ENCODE results near the gene AFAP1. TPM values are rescaled to one million over a fixed set of nuclear protein-coding genes. Genes with fewer than 3 reads are reported as not detected.

AFAP1 gene
- polyA plus RNA-seq, 4 donors: 20.0 to 45.8 (median 26.3) TPM

- DNase-seq (ENCODE audit: low read depth in 4 of 4, low spot score in 3 of 4): no peak
Measured at GRCh38 chr4:7852568-7853185, 87.0 kb downstream of the AFAP1 start.

- no peak for DNase-seq (ENCODE audit: low read depth in 4 of 4, low spot score in 3 of 4)
Measured at GRCh38 chr4:7850489-7850888, 89.2 kb downstream of the AFAP1 start.

GRCh38 chr4:7847206-7847605, 92.5 kb downstream of the AFAP1 start:
- DNase-seq (ENCODE audit: low read depth in 4 of 4, low spot score in 3 of 4): no peak

DNA sequence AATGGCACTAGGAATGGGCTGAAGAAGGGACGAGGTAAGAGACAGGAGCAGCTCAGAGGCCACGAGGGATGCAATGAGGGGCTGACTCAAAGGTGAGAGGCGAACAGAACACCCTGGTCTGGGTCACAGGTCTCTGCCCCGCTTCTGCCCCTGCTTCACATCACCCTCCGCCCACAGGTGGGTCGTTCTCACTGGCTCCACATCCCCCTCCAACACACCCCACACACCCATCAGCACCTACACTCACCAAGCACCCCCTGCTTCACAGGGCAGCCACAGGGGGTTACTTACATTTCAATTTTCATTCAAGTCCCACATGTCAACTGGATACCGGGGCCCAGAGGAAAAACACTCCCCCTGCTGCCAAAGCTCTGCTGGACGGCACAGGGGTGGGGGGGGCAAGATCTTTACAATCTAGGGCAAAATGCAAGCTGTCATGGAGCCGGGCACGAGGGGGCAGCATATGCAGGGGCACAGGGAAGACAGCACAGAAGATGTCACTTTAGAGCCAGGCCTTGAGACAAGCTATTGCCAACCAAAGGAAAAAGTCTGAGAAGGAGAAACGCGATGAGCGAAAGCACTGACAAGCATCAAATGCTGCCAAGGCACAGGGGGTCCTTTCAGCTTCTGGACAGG, 94.0 kb downstream of the AFAP1 start:
- DNase-seq (ENCODE audit: low read depth in 4 of 4, low spot score in 3 of 4): no peak

GRCh38 chr4:7844594-7844991, 95.1 kb downstream of the AFAP1 start:
- no peak for DNase-seq (ENCODE audit: low read depth in 4 of 4, low spot score in 3 of 4)

DNA sequence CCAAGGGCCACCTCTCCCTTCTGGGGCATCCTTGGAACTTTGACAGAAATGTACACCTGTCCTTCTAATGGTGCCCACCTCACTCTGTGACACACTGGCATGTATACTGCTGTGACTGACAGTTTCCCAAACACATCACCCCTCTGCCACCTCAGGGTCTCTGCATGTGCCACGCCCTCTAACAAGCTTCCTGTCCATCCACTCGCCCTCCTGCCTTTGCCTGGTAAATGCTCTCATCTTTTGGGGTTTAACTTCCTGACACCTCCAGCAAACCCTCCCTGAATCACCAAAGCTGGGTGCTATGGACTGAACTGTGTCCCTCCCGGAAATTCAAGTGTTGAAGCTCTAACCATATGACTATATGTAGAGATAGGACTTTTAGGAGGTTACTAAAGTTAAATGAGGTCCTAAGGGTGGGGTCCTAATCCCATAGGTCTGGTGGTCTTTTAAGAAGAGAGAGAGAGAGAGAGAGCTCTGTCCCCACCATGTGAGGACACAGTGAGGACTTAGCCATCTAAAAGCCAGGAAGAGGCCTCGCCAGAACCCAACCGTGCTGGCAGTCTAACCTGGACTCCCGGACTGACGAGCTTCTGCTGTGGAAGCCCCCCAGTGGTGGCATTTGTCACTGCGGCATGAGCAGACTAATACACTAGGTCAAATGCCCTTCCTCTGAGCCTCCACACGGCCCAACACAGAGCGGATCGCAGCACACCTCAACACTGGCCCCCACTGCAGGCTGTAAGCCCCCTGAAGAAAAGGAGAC, 95.6 kb downstream of the AFAP1 start:
- DNase-seq (ENCODE audit: low read depth in 4 of 4, low spot score in 3 of 4): no peak

DNA sequence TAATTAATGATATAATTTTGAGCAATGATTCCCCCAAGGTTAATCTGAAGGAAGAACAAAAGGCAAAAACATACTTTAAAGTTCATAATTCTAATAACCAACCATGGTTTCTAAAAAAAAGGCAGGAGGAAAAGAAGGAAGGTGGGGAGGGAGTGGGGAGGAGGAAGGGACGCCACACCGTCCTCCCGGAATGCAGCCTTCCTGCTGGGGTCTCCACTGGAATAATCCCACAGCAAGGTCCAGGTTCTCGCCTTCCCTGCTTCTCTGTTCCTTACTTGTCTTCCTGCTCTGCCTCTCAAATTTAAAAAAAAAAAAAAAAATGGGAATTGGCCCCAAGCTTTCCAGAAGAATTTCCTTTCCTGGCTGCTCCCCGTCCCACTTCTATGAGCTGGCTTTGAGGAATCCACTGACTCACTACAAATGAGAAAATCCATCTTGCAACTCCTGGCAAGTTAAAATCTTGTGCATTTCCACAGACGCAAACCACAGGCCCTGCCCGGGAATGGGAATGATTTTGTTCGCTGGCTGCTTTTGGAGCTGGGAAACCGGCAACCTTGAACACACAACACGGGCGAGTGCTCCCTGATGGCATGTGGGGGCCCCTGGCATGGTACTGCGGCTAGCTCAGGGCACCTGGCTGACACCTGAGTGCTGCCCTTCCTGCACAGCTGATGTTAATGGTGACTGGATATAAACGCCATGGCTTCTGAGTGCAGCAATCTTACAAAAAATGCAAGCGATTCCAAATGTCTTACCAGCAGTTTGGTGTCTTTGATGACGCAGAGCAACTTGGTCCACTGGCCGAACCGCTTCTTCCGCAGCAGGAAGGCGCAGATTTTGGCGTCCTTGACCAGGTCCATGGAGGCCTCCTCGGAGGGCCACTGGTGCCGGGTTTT, 97.0 kb downstream of the AFAP1 start:
- DNase-seq (ENCODE audit: low read depth in 4 of 4, low spot score in 3 of 4): no peak

DNA sequence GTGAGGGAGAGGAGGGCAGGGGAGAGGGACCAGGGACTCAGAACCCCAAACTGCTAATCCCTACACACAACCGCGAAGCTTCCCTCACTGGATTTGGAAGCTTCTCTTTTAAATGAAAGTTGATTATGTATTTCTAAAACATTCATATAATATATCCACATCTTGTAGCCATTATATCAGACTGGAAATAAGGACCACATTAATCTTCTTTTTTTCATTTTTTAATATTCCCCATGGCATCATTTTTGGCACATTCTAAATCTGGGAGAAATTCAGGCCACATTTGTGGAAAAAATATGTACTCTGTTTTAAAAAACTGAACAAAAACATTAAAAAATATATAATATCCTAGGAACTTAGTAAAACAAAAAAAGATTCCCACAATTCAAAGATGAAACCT, 97.8 kb downstream of the AFAP1 start:
- DNase-seq (ENCODE audit: low read depth in 4 of 4, low spot score in 3 of 4): no peak

GRCh38 chr4:7841071-7841470, 98.6 kb downstream of the AFAP1 start:
- DNase-seq (ENCODE audit: low read depth in 4 of 4, low spot score in 3 of 4): no peak

- no peak for DNase-seq (ENCODE audit: low read depth in 4 of 4, low spot score in 3 of 4)
Measured at GRCh38 chr4:7839856-7840255, 99.8 kb downstream of the AFAP1 start.

DNA sequence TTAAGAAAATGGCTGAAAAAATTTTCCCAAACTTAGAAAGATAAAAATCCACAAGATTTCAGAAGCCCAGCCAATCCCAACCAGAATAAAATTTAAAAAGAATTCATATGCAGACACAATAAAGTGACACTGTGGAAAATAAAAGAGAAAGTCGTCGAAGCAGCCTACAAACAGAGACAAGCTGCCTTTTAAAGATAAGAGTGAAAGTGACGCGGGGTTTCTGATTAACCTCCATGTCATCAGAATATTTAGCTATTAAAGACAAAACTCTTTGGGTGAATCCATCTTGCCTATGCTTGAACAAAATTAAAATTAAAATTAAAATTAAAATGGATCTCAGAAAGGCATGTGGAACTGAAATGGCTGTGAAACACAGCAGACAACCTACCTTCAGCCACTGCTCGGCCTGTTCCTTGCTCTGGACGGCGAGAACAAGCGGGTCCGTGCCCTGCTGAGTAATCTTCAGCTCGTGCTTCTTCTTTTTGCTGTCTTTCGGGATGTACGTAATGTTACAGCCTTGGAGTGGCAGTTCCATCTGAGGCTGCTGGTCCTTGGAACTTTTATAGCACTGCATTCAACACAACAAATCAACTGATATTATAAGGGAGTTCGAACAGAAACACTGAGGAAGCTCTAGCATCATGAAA, 101.4 kb downstream of the AFAP1 start:
- no peak for DNase-seq (ENCODE audit: low read depth in 4 of 4, low spot score in 3 of 4)

- no peak for DNase-seq (ENCODE audit: low read depth in 4 of 4, low spot score in 3 of 4)
Measured at GRCh38 chr4:7837597-7838135, 102.0 kb downstream of the AFAP1 start.

GRCh38 chr4:7831858-7832730, 107.6 kb downstream of the AFAP1 start:
- no peak for DNase-seq (ENCODE audit: low read depth in 4 of 4, low spot score in 3 of 4)

DNA sequence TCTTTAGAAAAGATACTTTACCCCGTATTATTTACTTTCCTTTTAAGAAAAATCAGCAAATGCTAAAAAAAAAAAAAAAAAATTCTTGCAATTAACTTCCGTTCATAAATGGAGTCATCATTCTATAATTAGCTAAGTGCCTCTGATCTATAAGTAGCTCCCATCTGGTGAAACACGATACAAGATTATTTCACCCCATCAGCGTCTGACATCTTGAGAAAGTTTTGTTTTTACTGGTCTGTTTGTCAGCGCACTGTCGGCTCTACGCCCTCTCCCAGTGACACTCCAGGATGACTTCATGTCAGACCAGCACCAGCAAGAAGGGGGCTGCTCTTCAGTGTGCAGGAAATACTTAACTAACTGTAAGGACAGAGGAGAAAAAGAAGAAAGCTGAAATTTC, 108.3 kb downstream of the AFAP1 start:
- DNase-seq (ENCODE audit: low read depth in 4 of 4, low spot score in 3 of 4): no peak

DNA sequence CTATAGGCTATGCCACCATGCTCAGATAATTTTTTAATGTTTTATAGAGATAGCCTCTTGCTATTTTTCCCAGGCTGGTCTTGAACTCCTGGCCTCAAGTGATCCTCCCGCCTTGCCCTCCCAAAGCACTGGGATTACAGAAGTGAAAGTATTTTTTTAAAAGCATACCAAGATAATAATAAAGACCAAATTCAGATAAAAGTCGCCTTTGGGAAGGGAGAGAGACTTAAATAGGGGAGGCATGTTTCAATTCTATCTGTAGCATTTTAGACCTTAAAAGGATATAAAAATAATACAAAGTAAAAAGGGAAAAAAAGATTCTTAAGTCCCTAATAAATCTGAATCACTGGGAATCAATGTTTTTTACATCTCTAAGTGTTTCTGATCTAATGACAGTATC, 108.9 kb downstream of the AFAP1 start:
- DNase-seq (ENCODE audit: low read depth in 4 of 4, low spot score in 3 of 4): no peak

- DNase-seq (ENCODE audit: low read depth in 4 of 4, low spot score in 3 of 4): no peak
Measured at GRCh38 chr4:7829652-7830580, 109.7 kb downstream of the AFAP1 start.

- no peak for DNase-seq (ENCODE audit: low read depth in 4 of 4, low spot score in 3 of 4)
Measured at GRCh38 chr4:7828793-7829301, 110.8 kb downstream of the AFAP1 start.
